NCI-H2029 (cell line): ENCODE data around the gene SETD4.
"Not testable (repeated sequence)": the region's sequence is repeated elsewhere in the genome, so short reads cannot be mapped to it uniquely, and the experiment has no call there.

Source experiments
- DNase-seq: peaks from one replicate; lab custom pipeline; 2025; lab: John Stamatoyannopoulos, UW

The SETD4 gene

DNA sequence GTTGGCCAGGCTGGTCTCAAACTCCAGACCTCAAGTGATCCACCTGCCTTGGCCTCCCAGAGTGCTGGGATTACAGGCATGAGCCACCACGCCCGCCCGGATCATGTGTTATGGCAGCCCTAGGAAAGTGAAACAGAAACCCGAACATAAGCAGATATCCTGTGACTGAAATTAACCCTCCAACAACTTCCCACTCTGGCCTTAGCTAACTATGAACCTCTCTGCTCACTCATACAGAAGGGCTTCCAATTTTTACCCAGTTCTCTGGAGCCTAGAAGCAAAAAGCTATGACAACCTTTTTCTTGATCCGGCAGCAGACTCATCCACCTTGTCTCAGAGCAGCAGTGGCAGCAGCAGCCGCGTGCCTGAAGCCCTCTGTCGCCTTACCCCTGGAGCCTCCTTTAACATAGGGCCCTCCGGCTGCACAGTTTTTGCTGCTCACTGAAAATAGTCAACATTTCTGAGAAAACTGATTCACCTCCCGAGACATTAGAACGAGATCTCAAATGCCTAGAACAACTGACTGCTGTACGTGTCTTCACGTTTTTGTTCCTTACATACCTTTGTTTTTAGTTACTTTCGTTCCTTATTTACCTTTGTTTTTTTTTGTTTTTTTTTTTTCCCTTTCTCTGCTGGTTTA is 18.8 kb upstream of the SETD4 start:
- no peak for DNase-seq

DNA sequence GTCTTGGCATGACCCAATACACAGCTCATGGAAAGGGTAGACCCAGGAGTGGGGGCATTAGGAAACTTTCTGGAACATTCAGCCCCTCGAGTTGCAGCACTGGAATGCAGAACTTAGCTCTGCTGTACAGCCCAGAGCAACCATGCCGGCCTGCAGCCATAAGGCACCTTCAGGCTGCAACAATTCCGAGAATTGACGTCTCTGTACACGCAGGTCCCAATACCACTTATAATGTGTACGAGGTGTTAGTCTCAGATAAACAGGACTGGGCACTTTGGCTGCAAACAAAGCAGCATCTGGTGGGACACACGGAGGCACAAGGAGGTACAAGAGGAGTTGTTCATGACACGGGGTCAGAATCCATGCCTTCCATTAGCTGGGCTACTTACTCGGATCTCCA is 17.4 kb upstream of the SETD4 start:
- no peak for DNase-seq

DNA sequence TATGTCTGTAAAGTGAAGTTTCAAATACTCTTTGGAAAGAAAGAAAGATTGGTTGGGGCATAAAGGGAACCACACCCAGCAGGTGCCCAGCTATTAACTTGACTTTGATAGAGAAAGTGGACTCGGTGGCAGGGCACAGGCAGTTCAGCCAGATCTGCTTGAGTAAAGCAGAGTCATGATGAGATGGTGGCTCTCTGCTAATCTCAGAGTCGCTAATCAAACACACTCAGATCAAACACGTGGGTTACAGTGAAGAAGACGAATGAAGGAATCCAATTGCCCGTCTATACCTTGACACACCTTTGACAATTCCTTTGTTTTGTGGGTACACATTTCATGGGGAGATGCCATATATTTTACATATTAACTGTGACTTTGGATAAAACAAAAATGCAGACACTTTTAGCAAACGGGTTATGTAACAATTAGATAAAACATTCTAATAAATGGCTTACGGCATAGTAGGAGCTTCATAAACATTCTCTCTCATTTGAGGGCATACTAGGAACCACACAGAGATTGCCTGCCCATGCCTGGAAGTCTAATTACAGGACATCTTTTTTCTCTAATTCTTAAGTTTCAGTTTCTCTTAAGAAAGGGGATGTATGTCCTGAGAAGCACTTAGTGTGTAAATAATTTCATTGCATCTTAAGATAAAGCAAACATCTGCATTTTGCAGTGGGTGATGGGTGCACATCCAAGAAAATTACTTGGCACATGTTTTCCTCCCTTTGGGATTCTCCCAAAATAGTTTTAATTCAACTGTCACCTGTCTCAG is 16.7 kb upstream of the SETD4 start:
- no peak for DNase-seq

DNA sequence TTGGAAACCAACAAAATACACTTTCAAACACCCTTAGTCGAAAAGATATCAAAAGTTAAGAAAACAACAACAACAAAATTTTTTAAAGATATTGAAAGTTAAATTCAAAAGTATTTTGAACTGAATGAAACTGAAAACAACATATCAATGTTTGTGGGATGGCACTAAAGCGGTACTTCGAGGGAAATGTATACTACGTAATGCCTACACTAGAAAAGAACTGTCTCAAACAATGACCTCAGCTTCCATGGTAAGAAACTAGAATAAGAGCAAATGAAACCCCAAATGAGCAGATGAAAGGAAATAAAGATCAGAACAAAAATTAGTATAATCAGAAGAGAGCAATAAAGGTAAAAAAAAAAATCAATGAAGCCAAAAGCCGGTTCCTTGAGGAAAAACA is 15.6 kb upstream of the SETD4 start:
- DNase-seq: no peak

DNA sequence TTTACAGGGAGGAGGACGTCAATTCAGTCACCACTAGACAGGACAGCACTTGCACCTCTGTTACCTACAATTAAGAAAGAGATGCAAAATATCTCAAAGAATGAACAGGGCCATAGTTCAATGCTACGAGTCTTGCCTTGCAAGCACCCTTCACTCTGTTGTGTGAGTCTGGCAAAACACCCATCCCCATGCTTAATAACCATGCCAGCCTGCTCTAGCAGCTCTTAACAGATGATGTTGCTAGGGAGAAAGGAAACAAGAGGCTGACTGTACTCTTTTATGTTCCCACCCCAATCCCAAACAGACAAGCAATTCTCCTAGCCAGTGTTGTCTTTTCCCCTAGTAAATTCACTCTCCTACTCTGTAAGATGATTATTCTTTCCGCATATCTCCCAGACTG is 14.8 kb upstream of the SETD4 start:
- DNase-seq: no peak

DNA sequence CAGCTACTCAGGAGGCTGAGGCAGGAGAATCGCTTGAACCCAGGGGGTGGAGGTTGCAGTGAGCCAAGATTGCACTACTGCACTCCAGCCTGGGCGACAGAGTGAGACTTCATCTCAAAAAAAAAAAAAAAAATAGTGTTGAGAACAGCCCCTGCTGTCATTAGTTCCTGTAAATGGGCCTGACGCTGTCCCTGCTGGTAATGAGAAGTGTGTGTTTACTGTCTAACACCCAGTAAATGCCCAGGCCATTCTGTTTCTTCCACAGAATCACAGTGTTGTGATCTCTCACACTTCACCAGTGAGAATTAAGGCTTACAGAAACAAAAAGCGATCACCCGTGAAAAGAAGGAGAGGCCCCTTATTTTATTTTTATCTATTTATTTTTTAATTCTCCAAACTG is 13.6 kb upstream of the SETD4 start:
- not testable (repeated sequence) for DNase-seq

DNA sequence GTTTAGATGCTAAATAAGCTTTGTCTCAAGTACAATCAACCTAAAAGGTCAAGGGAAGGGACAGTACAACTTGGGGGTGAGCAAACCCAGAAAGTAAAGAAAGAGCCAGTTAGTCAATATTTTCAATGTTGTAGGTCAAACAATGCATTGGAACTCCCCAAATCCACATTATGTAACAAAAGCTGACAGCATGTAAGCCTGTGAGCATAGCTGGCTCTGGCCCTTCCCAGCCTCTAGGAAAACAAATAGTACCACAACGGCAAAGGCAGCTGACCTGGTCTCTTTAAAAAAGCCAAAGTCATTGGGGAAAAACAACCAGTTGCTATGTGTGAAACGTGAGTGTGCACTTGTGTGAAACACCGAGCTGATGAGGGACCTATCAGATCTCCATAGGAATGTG is 12.9 kb upstream of the SETD4 start:
- DNase-seq: no peak

DNA sequence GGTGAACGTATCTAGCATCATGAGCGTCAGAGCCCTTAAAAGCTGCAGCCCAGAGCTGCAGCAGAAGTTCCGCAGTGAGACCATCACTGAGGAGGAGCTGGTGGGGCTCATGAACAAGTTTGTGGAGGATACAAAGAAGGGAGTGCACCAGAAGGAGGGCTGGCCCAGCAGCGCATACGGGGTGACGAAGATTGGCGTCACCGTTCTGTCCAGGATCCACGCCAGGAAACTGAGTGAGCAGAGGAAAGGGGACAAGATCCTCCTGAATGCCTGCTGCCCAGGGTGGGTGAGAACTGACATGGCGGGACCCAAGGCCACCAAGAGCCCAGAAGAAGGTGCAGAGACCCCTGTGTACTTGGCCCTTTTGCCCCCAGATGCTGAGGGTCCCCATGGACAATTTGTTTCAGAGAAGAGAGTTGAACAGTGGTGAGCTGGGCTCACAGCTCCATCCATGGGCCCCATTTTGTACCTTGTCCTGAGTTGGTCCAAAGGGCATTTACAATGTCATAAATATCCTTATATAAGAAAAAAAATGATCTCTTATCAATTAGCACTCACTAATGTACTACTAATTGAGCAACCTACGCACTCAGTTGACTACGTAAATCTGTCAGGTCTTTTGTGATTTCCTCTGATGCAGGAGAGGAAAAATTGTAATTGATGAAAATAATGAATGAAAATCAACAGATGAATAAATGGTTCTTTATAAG is 12.3 kb upstream of the SETD4 start:
- DNase-seq: no peak

DNA sequence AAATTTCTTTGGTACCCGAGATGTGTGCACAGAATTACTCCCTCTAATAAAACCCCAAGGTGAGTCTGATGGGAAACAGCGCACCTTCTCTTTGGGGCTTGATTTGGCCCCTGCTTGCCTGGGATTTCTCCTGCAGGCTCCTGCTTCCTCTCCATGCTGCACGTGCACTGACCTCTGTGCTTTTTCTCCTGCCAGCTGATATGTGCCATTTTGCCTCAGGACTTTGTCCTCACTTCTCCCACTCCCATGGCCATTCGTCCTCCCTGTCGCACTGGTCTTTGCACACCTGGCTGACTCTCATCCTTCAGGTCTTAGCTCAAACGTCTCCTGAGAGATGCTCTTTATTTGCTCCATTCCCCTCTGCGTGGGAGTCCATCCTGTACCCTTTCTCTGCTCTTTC is 10.7 kb upstream of the SETD4 start:
- no peak for DNase-seq

DNA sequence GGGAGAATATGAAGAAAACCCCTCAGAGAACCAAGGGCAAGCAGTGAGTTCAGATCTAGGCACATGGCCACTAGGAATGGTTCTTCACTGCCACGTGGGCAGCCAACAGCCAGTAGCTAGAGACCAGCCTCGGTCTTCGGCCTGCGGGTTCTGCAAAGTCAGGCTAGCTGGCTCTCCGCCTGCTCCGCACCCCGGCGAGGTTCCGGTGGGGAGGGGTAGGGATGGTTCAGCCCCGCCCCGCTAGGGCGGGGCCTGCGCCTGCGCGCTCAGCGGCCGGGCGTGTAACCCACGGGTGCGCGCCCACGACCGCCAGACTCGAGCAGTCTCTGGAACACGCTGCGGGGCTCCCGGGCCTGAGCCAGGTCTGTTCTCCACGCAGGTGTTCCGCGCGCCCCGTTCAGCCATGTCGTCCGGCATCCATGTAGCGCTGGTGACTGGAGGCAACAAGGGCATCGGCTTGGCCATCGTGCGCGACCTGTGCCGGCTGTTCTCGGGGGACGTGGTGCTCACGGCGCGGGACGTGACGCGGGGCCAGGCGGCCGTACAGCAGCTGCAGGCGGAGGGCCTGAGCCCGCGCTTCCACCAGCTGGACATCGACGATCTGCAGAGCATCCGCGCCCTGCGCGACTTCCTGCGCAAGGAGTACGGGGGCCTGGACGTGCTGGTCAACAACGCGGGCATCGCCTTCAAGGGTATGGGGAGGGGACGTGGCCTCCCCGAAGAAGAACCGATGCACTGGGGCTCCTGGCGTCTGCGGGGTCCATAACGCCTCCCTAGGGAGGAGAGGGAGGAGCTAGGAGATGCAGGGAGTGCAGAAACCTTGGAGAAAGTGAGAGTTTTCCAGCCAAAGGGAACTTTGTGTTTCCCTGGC is 9.6 kb upstream of the SETD4 start, which contains the start of gene CBR1:
TSS of gene CBR1 (plus strand) at position 312 of the 871 bp plus-strand sequence. CDS start at position 404, 92 bp downstream.
- DNase-seq: peak; percentile 94

DNA sequence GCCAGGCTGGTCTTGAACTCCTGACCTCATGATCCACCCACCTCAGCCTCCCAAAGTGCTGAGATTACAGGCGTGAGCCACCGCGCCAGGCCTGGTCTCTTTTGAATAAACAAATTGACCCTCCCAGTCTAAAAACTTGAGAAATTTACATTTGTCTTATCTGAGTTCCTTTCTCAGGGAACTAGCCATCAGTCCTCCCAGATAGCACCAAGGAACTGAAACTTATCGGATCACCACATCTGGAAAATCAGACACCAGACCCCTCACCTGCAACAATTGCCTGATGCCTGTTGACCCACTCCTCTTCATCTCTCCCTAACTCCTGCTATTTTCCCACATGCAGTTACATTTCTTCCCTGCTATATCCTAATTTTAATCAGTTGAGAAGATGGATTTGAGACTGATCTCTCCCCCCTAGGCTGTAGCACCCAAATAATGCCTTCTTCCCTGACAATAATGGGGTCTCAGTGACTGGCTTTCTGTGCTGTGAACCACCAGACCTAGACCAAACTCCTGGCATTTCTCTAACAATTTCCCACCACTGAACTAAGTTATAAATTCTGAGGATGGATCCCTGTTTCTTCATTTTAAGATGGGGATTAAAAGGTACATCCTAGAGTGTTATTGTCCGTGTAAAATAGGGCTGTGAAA is 8.5 kb upstream of the SETD4 start:
- DNase-seq: no peak

DNA sequence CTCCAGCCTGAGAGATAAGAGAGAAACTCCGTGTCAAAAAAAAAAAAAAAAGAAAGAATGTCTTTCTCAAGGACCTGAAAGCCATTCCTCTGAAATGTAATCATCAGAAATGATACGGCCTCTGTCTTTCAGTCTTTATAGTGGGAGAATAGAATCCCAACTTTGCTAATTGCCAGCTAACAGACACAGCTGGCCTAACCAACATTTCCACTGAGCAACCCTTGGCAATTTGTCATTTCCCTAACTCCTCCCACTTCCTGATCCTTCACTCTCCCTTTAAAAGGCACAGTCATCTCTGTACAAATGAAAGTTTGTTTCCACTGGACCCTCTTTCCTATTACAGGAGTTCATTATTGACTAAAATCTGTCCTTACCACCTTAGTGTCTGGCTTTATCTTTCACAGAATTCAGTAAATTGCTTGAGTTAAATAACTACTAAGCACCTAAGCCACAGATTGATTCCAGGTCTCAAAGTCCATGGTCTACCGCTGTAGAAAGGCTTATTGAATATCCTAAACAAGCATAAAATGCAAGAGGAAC is 5.2 kb upstream of the SETD4 start:
- DNase-seq: peak; percentile 48

DNA sequence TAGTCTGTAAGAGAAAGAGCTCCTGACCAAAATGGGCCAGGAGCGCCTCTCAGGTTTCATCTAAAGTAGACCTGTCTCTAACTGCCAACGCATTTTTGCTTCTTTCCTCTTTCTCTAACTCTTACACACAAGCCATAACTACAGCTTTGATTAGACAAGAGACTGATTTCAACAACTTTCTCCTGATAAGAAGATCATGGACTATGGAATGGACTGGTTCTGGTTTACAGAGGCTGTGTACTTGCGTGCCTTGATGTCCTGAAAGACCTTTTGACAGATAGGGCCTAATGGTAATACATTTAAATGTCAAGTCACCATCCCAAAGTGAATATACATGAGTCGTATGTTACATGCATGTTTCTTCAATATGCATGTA is 3.7 kb upstream of the SETD4 start:
- DNase-seq: no peak

DNA sequence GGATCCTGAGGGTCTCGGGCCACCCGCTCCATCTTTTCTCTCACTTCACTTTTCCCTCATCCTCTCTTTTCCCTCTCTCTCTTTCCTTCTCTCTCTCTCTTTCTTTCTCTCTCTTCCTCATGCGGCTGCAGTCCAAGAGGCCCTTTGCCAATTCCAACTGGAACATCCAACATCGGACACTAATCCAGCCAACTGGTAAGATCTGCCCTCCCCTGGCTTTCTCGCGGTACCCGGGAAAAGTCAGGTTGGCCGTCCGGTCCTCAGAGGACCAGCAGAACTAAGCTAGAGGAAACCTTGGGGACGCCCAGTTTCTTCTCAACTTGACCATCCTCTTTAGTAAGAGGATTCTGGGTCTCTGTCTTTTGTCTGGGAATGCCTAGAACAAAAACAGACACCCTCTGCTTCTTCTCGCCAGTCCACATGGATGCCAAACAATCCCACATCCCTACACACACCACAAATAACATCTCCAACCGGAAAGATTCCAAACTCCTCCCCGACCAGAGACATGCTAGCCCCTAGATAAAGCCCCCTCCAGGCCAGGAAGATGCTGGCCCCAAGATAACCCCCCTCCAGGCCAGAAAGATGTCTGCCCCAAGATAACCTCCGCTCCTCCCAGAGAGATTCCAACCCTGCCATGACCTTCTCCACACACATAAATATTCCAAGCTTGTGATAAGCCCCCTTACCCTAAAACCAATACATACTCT is 3.2 kb upstream of the SETD4 start:
- DNase-seq: no peak

DNA sequence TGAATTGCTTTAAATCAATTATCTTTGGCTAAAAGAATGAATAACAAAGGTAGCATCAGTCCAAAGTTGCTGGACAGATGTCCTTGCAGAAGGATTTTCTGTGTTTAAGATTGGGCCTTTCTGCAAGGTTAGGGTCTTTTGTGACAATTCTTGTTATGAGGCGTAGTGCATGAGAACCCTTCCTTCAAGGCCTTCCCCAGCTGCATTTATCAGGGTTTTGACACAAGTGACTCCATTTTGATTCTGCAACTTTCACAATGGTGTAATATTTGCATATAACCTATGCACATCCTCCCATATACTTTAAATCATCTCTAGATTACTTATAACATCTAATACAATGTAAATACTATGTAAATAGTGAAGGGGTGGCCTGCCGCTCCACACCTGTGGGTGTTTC is 1.1 kb upstream of the SETD4 start:
- DNase-seq: no peak

DNA sequence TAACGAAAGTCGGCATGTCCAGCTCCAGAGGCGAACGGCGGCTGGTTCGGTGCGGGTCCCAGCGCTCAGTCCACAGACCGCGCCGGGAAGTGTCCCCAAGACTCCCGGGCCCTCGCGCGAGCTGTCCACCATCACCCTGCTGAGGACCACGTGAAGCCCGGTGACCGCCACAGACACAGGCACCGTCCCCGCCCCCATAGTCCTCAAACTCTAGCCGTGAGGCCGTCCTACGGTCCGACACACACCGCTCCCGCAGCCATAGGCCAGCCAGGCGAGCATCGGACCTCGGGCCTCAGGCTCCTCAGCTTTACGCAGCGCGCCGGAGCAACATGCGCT is 535 bp downstream of the SETD4 start:
- no peak for DNase-seq

DNA sequence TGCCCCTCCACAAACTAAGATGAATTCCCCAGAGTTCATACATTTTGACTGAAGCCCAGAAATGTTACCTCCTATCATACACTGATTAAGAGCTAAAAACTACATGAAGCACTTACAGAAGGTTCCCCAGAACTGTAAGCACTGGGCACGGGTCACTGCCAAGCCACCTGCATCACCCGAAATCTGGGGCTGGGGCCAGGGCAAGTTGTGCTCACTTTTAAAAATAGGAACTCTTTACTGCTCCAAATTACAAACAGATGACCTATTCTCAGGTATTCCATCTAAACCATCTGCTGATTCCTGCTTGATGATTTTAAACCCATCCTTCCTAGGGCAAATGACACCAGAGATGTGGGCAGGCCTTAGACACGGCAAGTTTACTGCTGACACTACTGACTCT is 4.8 kb downstream of the SETD4 start:
- no peak for DNase-seq

DNA sequence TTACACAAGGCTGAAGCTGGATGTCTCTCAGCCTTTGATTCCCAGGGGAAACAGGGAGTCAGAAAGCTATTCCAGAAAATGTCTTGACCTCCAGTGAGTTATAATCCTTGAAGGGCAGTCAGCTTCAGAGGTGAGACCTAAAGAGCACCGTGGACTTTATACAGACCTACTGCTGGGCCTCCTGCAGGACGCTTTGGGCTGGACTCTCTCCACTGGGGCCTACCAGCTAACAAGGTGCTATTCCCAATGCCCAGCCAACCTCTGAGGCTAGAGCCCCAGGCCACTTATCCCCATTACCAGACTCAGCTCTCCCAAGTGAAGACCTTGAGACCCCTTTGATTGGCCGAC is 6.6 kb downstream of the SETD4 start:
- no peak for DNase-seq

DNA sequence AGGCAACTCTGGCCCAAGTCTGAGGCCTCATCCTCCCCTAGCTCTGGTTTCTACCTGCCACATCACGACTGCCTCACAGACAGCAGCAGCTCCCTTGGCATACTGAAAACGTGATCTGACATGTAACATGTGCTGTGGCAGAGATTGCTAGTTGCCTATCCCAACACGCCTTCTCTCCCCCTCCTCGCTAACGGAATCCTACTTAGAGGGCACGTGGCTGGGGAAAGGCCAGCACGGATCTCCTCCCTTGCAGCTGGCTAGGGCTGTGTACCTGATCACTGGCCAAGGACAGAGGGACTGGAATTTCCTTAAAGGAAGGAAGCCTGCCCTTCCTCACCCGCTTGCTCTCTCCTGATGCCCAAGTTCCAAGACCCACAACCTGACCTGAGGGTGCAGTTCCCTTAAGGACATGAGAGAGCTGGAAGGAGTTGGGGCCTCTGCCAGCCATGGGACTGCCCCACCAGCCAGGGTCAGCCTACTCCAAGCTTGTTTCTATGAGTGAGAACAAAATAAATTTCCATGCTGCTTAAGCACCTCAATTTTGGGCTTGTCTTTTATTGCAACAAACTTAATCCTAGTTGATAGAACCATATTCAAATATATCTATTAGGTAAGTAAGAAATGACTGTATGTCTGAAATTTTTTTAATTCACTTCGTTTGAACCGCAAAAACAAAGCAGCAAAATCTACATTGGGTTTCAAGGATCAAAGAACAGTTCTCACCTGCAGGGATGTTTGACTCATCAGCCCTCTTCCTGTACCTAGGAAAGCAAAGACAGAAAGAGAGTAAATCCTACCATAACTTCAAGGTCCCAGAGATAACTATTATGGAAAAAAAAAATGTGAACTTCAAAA is 7.2 kb downstream of the SETD4 start:
- no peak for DNase-seq

DNA sequence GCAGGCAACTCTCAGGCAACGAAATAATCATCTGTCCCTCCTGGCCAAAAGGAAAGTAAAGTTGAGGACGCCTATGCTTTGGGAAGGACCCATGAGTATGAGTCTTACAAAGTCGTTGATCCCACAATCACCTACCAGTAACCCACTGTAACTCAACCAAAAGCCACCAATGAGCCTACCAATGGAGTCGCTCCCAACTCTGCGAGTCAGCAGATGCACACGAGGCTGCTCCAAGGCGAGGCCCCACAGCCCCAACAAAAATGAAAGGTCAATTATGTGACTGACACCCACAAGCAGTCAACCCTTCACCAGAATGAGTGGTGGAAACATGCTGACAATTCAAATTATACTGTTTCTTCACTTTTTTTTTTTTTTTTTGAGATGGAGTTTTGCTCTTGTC is 12.0 kb downstream of the SETD4 start:
- no peak for DNase-seq
